NCI-H2107 treated with DMSO at 0.1 percent for 48 hours (cell line): ENCODE results near the gene TAS2R39.
A peak's percentile ranks its signal among the peaks of the same experiment; 100 is the strongest.
"Not testable (repeated sequence)": the region's sequence is repeated elsewhere in the genome, so short reads cannot be mapped to it uniquely, and the experiment has no call there.

Experiments used
- DNase-seq: peaks from one replicate; lab custom pipeline; 2025; ENCODE audit not compliant: unreplicated experiment; lab: John Stamatoyannopoulos, UW

TAS2R39 gene

DNA sequence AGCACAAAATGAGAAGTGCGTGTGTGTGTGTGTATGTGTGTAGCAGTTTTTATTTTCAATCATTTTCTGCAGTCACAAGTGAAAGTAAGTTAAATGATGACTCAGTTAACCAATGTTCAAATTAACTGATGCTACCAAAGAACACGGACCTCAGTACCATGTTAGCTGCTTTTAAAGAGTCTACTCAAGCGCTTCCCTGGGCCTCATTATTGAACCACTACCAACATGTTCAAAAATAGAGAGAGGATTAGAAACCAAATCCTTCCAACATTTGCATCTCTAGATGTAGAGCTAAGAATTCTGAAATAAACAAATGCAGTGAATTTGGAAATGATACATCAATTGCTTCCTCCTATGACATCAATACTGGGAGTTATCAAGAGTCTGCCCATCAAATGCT lies at the start of gene TAS2R39:
Gene TAS2R39 (plus strand): TSS at position 396 of the 400 bp plus-strand sequence. CDS start 0 bp downstream, at position 396.
- DNase-seq: no peak

DNA sequence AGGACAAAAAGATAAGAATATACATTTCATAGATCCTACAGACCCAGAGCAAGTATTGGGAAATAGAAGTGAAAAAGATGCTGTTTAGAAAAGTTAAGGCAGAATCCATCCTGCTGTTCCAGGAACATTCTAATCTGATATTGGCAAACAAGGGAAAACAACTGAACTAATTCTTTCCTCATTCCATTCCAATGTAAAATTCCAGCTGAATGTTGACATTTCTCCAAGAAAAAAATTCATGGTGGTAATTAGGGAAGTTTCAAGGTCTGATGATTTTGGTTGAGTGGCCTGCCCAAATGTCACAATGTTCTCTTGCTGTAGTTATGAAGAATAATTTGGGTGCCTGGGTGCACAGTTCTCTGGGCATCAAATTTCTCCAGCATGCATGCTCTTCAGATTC lies 36.1 kb upstream of the TAS2R39 start:
- no peak for DNase-seq

DNA sequence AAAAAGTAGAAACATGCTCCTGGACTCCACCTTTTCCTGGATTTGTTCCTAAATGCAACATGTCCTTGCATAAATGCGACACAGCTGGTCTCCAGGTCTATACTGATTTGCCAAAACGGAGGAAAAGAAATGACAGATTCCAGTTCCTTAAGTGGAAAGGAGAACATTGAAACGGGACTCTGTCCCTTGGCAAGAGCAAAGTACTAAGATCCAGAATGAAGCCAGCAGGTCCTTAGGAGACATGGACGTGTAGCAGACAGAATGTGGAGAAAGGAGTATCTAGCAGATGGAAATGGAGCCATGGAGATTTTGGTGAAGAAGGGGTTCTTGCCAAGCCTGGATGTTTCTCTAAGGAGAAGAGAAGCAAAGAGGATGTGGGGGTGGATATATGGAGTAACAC lies 35.2 kb upstream of the TAS2R39 start:
- no peak for DNase-seq

DNA sequence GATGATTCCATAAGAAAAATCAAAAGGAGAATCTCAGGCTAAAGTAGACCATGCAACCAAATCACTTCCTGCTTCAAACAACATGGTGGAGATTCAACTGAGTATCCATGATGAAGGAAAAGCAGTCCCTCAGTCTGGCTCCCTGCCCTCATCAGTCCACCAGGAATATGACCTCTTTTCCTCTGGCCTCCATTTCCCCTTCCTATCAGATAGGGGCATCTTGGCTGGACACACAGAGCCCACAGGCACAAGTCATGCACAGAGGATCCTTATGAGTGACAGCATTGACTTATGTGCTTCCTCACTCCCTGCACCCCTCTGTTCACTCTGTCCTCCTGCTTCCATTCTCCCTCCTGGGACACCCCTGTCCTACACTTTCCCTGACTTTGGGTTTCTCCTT lies 34.6 kb upstream of the TAS2R39 start:
- no peak for DNase-seq

DNA sequence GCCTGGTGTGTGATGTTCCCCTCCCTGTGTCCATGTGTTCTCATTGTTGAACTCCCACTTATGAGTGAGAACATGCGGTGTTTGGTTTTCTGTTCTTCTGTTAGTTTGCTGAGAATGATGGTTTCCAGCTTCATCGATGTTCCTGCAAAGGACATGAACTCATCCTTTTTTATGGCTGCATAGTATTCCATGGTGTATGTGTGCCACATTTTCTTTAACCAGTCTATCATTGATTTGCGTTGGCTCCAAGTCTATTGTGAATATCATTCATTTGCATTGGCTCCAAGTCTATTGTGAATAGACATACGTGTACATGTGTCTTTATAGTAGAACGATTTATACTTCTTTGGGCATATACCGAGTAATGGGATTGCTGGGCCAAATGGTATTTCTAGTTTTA lies 32.5 kb upstream of the TAS2R39 start:
- DNase-seq: not testable (repeated sequence)

DNA sequence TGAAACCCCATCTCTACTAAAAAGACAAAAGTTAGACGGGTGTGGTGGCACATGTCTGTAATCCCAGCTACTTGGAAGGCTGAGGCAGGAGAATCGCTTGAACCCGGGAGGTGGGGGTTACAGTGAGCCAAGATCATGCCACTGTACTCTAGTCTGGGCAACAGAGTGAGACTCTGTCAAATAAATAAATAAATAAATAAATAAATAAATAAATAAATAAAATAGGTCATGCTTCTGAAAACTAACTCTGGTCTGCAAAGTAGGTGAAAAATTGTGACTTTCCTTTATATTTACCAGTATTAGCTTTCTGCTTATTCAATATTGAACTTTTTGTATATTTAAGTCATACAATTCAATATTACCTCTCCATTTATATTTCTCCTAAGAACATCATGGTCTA lies 24.6 kb upstream of the TAS2R39 start:
- DNase-seq: not testable (repeated sequence)

DNA sequence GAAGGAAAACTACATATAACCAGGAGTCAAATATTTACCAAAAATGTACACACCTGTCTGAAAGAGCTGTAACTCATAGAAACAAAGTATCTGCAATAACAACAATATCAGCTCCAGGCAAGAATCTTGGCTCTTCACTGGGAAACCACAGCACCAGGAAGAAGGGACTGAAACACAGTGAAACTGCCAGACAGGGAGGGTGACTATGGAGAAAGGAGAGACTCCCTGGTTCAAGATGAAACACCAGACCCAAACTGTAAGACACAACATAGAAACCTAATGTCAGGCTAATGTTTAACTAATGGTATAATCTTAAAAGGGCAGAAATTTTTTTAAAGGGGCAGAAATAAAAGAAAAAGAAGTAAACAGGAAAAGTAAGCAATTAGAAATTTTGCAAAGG lies 11.5 kb upstream of the TAS2R39 start:
- no peak for DNase-seq

DNA sequence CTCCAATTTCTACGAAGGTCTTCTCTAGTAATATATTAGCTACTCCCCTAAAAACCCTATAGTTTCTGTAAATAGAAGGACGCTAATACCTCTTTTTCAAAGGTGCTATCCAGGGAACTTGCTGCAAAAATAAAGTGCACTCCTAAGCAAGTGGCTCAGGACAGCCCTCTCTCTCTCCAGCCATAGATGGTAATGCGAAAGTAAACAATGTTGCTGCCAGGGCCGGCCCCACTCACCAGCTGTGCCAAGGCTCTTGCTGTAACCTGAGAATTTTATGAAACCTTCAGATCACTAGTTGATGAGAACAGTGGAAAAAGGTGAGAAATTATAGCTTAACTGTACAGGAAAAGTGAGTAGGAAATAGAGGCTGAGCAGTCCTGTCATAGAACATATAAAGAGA lies 10.9 kb upstream of the TAS2R39 start:
- peak; percentile 63 for DNase-seq

DNA sequence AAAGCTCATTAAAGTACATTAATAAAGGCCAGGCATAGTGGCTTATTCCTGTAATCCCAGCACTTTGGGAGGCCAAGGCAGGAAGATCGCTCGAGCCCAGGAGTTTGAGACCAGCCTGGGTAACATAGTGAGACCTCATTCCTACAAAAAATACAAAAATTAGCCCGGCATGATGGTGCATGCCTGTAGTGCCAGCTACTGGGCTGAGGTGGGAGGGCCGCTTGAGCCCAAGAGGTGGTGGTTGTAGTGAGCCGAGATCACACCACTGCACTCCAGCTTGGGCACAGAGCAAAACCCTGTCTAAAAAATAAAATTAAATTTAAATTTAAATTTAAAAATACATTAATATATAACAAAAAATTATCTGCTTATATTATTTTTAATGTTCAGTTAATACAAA lies 7.1 kb upstream of the TAS2R39 start:
- DNase-seq: no peak

DNA sequence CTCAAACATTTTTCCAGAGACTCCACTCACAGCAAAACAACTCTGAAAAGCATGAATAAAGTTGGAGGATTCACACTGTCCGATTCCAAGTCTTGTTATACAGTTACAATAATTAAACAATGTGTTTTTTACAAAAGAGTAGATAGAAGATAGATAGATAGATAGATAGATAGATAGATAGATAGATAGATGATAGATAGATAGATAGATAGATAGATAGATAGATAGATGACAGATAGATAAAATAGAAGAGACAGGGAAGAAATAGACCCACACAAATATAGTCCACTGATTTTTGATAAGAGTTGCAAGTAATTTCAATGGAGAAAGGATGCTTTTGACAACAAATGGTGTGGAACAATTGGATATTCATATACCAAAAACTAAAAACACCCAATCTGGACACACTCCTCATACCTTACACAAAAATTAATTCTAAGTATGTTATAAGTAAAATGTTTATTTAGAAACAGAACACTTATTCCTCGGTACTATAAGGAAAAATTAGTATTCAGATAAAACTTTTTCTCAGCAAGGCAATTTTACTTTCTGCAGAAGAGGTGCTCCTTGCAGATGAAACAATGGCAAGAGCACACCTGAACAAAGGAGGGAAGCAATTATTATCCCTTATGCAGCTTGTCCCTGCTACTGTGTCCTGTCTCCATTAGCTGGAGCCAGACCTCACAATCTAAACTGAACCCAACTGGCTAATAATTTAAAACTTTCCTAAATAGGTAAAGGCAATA lies 5.7 kb upstream of the TAS2R39 start:
- no peak for DNase-seq

DNA sequence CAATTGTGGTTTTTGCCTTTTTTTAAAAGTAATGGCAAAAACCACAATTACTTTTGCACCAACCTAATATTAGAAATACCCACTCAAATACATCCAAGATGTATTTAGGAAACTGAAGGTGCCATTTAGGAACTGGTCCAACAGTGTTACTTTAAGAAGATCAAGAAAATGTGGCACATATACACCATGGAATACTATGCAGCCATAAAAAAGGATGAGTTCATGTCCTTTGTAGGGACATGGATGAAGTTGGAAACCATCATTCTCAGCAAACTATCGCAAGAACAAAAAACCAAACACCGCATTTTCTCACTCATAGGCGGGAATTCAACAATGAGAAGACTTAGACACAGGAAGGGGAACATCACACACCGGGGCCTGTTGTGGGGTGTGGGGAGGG lies 2.4 kb upstream of the TAS2R39 start:
- DNase-seq: not testable (repeated sequence)

DNA sequence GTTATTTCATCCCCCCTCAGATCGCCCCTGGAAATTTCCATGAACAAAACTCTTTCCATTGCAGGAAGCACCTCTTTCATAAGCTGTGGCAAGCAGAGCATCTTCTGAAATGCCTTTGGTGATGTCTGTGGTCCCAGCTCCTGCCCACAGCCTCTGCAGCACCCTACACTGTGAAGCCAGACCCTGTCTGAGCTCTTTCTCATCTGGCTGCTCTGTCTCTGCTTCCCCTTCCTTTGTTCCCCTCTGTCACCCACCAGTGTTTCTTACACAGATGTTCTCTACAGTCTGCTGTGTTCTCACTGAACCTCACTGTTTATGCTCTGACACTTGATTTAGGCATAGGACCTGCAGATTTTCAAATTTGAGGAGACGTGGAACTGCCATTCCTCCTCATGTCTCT lies 1.9 kb upstream of the TAS2R39 start:
- DNase-seq: no peak

DNA sequence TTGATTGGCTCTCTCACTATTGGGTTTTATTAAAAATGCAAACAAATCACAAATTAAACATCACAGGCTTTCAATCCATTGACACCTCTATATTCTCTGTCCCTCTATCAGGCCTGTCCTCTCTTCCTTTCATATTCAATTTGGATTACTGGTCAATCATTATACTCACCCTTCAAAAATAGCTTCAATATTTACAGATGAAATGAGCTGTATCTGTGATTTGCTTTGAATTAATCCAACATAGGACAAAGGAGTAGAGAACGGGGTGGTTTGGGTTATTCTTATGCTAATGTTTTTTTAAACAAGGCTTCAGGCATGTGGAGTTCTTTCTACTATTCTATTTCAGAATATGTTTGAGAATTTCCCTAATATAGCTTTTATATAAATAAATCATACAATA lies 2.3 kb downstream of the TAS2R39 start:
- DNase-seq: no peak

DNA sequence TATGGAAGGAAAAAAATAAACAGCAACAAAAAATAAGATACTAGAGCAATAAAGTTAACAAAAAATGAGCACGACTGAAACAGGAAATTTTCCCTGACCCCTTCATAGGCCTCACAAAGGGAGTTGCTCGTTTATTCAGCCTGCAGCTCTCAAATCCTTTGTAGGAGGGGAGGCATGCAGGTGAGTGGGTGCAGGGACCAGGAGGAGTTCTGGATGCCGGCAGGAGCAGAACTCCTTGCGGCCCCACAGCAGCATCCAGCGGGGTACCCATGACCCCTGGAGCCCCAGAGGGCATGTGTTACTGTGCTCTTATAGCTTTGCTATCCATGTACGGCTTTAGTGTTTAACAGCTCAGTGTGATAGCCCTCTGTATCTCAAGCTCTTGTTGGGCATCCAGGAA lies 5.8 kb downstream of the TAS2R39 start:
- DNase-seq: no peak

DNA sequence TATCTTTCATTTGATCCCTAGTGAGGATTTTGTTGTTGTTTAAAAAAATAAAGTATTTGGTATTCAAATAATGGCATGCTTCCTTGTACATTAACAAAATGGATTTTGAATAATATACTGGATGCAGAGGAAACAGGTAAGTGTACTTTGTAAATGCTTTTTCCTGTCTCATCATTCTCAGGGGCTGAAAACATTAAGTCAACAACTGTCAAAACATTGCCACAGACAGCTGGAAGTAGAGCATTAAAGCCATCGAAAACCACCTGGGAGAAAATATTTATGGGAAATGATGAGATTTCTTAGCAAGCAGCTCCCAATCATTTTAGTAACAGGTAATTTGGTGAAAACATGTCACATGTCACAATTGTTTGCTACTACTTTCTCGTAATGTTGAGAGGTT lies 10.7 kb downstream of the TAS2R39 start:
- no peak for DNase-seq

DNA sequence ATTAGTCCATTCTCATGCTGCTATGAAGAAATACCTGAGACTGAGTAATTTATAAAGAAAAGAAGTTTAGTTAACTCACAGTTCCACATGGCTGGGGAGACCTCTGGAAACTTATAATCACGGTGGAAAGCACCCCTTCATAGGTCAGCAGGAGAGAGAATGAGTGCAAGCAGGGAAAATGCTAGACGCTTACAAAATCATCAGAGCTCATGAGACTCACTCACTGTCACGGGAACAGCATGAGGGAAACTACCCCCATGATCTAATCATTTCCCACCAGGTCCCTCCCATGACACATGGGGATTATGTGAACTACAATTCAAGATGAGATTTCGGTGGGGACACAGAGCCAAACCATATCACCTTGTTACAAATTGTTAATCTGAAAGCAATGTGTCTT lies 15.8 kb downstream of the TAS2R39 start:
- DNase-seq: no peak

DNA sequence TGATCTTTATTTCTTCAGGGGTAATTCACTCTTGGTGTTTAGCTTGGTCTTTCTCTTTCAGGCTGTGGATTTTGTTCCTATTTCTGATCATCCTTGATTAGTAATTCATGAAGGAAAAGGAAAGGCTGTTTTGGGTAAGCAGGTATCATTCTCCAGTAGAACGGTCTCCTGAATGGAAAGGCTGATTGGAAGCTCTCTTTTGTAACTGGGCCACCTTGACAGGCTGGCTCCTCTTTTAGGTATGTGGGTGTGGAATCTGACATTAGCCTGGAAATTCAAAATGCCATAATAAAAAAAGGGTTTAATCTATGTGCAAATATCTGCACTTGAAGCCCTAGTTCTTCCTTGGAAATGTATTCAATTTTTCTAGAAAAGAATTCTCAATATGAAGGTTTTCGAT lies 18.9 kb downstream of the TAS2R39 start:
- DNase-seq: no peak

DNA sequence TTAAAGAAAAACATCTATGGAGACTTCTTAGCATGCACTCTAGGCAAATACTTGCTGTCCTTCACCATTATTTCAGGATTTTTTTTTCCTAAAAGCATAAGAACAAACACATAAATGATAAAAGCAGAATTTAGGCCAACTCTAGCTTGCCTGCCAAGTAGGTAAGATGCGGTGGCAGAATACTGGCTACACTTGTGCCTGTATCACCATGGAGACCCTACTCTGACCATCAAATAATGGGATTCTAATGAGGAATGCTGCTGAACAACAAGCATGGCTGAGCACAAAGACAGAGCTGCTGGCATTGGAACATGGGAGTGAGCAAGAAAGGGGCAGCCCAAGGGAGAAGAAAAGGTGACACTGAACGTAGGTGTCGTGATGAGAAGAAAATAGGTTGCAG lies 20.2 kb downstream of the TAS2R39 start:
- no peak for DNase-seq

DNA sequence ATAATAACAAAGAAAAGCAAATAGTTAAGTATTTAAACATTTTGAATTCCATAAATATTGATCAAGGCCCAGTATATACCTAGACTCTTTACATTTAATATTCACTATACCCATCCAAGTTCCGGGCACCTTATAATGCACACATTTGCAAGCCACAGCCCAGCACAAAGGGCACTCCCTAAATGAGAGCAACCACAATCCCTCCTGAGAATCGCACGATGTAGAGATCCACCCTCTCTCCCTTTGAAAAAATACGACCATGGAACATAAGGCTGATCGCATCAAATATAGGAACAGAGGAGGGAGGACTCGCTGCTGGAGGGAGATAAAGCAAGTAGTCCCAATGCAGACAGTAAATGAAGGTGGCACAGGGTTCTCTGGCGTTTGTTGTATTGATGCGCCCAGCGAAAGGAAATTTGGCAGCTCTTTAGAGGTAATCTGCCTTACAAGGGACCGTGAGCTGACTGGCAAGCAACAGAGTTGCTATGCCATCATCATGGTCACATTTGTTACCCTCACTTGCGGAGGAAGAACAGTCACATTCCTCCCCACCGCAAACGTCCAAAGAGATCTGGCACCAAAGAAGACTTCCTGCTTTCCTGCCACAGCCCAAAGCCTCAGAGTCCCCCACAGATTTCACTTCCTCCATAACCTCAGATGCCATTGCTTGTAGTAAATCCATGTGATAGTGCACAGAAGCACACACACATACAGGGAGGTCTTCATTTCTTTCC lies 22.5 kb downstream of the TAS2R39 start:
- no peak for DNase-seq

DNA sequence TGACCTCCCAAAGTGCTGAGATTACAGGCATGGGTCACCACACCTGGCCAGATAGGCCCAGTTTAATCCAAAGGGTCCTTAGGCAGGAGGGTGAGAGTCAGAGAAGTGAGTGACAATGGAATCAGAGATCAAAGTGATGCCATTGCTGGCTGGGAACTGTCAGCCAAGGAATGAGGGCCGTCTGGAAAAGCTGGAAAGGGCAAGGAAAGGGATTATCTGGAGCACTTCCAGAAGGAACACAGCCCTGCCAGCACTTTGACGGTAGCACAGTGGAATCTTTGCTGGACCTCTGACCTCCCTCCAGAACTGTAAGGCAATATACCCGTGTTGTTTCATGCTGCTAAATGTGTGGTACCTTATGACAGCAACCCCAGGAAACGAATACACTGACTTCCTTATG lies 27.3 kb downstream of the TAS2R39 start:
- DNase-seq: no peak

DNA sequence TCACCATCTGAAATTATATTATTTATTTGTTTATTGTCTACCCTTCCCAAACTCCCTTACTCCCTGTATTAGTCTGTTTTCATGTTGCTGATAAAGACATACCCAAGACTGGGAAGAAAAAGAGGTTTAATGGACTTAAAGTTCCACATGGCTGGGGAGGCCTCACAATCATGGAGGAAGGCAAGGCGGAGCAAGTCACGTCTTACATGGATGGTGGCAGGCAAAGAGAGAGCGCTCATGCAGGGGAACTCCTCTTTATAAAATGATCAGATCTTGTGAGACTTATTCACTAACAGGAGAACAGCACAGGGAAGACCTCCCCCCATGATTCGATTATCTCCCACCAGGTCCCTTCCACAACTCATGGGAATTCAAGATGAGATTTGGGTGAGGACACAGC lies 30.3 kb downstream of the TAS2R39 start:
- not testable (repeated sequence) for DNase-seq

DNA sequence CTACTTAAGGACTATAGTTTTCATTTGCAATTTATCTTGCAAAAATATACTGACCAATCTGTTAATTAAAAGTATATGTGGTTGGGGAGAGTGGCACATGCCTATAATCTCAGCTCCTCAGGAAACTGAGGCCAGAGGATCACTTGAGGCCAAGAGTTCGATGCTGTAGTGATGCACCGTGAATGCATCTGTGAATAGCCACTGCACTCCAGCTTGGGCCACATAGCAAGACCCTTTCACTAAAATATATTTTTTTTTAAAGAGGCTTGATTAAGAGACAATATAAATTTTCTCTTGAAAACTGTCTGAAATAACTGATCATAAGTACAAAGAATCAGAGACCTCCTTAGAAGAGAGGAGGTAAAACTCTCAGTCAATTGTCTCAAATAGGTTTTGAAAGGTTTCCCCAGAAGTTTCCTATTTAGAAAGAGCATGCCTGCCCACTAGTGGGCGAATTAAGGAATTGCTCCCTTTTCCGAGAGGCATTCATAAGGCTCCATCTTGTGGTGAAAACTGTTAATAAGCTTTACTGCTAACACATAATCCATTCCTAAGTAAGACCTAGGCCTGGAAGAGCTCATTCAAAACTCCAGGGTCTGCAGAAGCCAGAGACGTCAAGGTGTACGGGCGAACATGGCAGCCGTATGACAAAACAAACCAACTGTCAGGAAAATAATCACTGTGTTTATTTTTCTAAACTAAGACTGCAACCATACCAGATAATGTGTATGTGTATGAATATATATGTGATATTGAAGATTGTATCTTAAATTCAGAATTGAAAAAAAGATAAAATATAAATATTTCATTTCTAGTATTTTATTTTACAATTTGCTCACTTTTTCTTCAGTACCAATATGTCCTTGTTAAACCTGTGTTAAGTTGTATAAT lies 31.8 kb downstream of the TAS2R39 start:
- peak; percentile 89 for DNase-seq
